HCT116 (cell line): ENCODE results near the gene GSTM3. TPM values are rescaled to one million over a fixed set of nuclear protein-coding genes. Genes with fewer than 3 reads are reported as not detected.

Experiments
- ATAC-seq: fragments of 200-7000 bp; cut with Tn5 transposase; 2 replicates; pipeline ENCODE4 v1.9.1; 2020; ENCODE audit warnings: mild to moderate bottlenecking, moderate library complexity
- BruUV-seq: library from RNA; stranded (reverse); fragments of 400-500 nt; replicated peaks from 2 replicates; lab custom pipeline; 2021; lab: Mats Ljungman, UMichigan
- CTCF ChIA-PET: fragments of 300-600 bp; sonication (Branson Sonifier 250); formaldehyde crosslinking; loops from one replicate; lab custom pipeline; 2021; ENCODE audit warnings: antibody characterized with exemption; lab: Charles Lee
- POLR2A ChIA-PET: fragments of 300-600, 350-600 bp; sonication (Branson Sonifier 250); formaldehyde crosslinking; loops from one replicate; lab custom pipeline; 2021; ENCODE audit warnings: antibody characterized with exemption; lab: Charles Lee
- RAD21 ChIA-PET, 2 experiments: fragments of 300-600 bp; sonication (Branson Sonifier 250); formaldehyde crosslinking; loops; one replicate each; lab custom pipeline; 2023; ENCODE audit warnings: low total read pairs in 2 of 2; ENCODE audit not compliant: uncharacterized antibody in 2 of 2, unreplicated experiment in 2 of 2, low non-redundant PET in 1 of 2; lab: Charles Lee
- DNase-seq: peaks from one replicate; pipeline ENCODE4 v3.0.0-alpha.2; 2010; ENCODE audit warnings: low read depth, low spot score
- H2AFZ ChIP-seq: fragments of 200-600 bp; shearing (Covaris generic), sonication (generic); 2 replicates; pipeline ENCODE4 v1.6.1; 2017; ENCODE audit warnings: low read depth, mixed run types, mixed read lengths, antibody characterized with exemption, low read length; ENCODE audit not compliant: poor library complexity, severe bottlenecking
- H3K27ac ChIP-seq: 2 replicates; pipeline ENCODE4 v1.5.1; 2012; ENCODE audit warnings: low read depth, low read length
- H3K27me3 ChIP-seq: fragments of 200-600 bp; sonication (generic); 2 replicates; pipeline ENCODE4 v1.6.1; 2016; ENCODE audit warnings: mixed run types, low read length, mixed read lengths; ENCODE audit not compliant: insufficient read depth
- H3K36me3 ChIP-seq, 2 experiments: fragments of 200-500 bp in 1 of 2; fragments of 200-600 bp in 1 of 2; sonication (Bioruptor generic) in 1 of 2; sonication (generic) in 1 of 2; 2 replicates each; pipeline versions ENCODE4 v1.5.1 to v1.6.1; 2014 to 2016; ENCODE audit warnings: low read length in 2 of 2, inconsistent platforms in 1 of 2, mixed read lengths in 1 of 2, mixed run types in 1 of 2; ENCODE audit not compliant: insufficient read depth in 2 of 2, control insufficient read depth in 1 of 2
- H3K4me1 ChIP-seq, 2 experiments: fragments of 200-600 bp in 1 of 2; sonication (generic) in 1 of 2; 2 replicates each; pipeline versions ENCODE4 v1.5.1 to v1.6.1; 2012 to 2017; ENCODE audit warnings: low read length in 2 of 2, inconsistent platforms in 1 of 2, mild to moderate bottlenecking in 1 of 2, mixed read lengths in 1 of 2, mixed run types in 1 of 2, moderate library complexity in 1 of 2; ENCODE audit not compliant: insufficient read depth in 2 of 2, control insufficient read depth in 1 of 2
- H3K4me2 ChIP-seq: fragments of 200-600 bp; sonication (generic); 2 replicates; pipeline ENCODE4 v1.6.1; 2017; ENCODE audit warnings: mixed run types, low read length, mixed read lengths
- H3K4me3 ChIP-seq, 2 experiments: fragments of 200-600 bp in 1 of 2; sonication (generic) in 1 of 2; replicated peaks in 1 of 2; 2 replicates each; pipeline ENCODE4 v1.5.1; 2011 to 2016; ENCODE audit warnings: low read length in 2 of 2, control low read depth in 1 of 2, low read depth in 1 of 2, mild to moderate bottlenecking in 1 of 2, mixed read lengths in 1 of 2, mixed run types in 1 of 2
- H3K79me2 ChIP-seq: fragments of 200-600 bp; sonication (generic); 2 replicates; pipeline ENCODE4 v1.6.1; 2017; ENCODE audit warnings: mild to moderate bottlenecking, mixed run types, low read length, moderate library complexity, mixed read lengths; ENCODE audit not compliant: insufficient read depth
- H3K9ac ChIP-seq: fragments of 200-600 bp; sonication (generic); 2 replicates; pipeline ENCODE4 v1.6.1; 2016; ENCODE audit warnings: low read length, mixed read lengths
- H3K9me2 ChIP-seq: fragments of 200-600 bp; sonication (generic), shearing (Covaris generic); 2 replicates; pipeline ENCODE4 v1.6.1; 2017; ENCODE audit warnings: mixed run types, mild to moderate bottlenecking, moderate library complexity; ENCODE audit not compliant: insufficient read depth
- H3K9me3 ChIP-seq, 2 experiments: fragments of 200-500 bp in 1 of 2; fragments of 200-600 bp in 1 of 2; sonication (Bioruptor generic) in 1 of 2; sonication (generic) in 1 of 2; 2 replicates each; pipeline ENCODE4 v1.6.1; 2014 to 2017; ENCODE audit warnings: low read length in 2 of 2, mixed read lengths in 2 of 2, inconsistent platforms in 1 of 2, low read depth in 1 of 2, mild to moderate bottlenecking in 1 of 2, mixed run types in 1 of 2, moderate library complexity in 1 of 2; ENCODE audit not compliant: control insufficient read depth in 1 of 2, insufficient read depth in 1 of 2
- H4K20me1 ChIP-seq: fragments of 200-600 bp; sonication (generic), shearing (Covaris generic); 2 replicates; pipeline ENCODE4 v1.6.1; 2017; ENCODE audit warnings: mixed run types, mild to moderate bottlenecking, moderate library complexity; ENCODE audit not compliant: insufficient read depth
- CBX3 ChIP-seq: IDR thresholded peaks from 2 replicates; pipeline ENCODE4 v1.6.1; 2012; ENCODE audit warnings: low read depth
- CEBPB ChIP-seq: IDR thresholded peaks from 2 replicates; pipeline ENCODE4 v1.6.1; 2012; ENCODE audit warnings: low read depth
- EGR1 ChIP-seq: IDR thresholded peaks from 2 replicates; pipeline ENCODE4 v1.6.1; 2012; ENCODE audit warnings: low read depth
- ELF1 ChIP-seq: IDR thresholded peaks from 2 replicates; pipeline ENCODE4 v1.6.1; 2012; ENCODE audit warnings: low read depth, borderline replicate concordance
- EZH2phosphoT487 ChIP-seq: fragments of 200-600 bp; IDR thresholded peaks from 2 replicates; pipeline ENCODE4 v1.6.1; 2018; ENCODE audit warnings: antibody characterized with exemption, borderline replicate concordance
- JUND ChIP-seq: IDR thresholded peaks from 2 replicates; pipeline ENCODE4 v1.6.1; 2012
- MAX ChIP-seq: IDR thresholded peaks from 2 replicates; pipeline ENCODE4 v1.6.1; 2012
- POLR2A ChIP-seq: IDR thresholded peaks from 2 replicates; pipeline ENCODE4 v1.7.0; 2011; ENCODE audit warnings: borderline replicate concordance; ENCODE audit not compliant: insufficient read depth, insufficient read length; ENCODE audit errors: extremely low read depth
- SIN3A ChIP-seq: IDR thresholded peaks from 2 replicates; pipeline ENCODE4 v1.6.1; 2012; ENCODE audit warnings: low read depth
- SRF ChIP-seq: IDR thresholded peaks from 2 replicates; pipeline ENCODE4 v1.6.1; 2012; ENCODE audit warnings: low read depth
- TCF7L2 ChIP-seq: IDR thresholded peaks from 2 replicates; pipeline ENCODE4 v1.7.0; 2011; ENCODE audit warnings: borderline replicate concordance, inconsistent platforms; ENCODE audit not compliant: insufficient read depth, insufficient read length; ENCODE audit errors: extremely low read depth
- ZBTB33 ChIP-seq: IDR thresholded peaks from 2 replicates; pipeline ENCODE4 v1.6.1; 2011; ENCODE audit warnings: mild to moderate bottlenecking, low read length, moderate library complexity; ENCODE audit not compliant: insufficient replicate concordance; ENCODE audit errors: extremely low read depth
- ZFX ChIP-seq: fragments of 450-650 bp; IDR thresholded peaks from 2 replicates; pipeline ENCODE4 v1.6.1; 2017
- intact Hi-C: fragments of 100-400 bp; cut with micrococcal nuclease; formaldehyde crosslinking; loops from 2 replicates; pipeline ENCODE4 v1.10.0; 2022
- total RNA-seq: library from RNA; stranded (reverse); gene quantifications from one replicate; pipeline ENCODE4 v1.2.1, GENCODE V29; 2021; ENCODE audit not compliant: unreplicated experiment

GSTM3 gene
- total RNA-seq, 1 experiment from 2014 or later = 0.39 TPM

- CTCF ChIA-PET = interaction anchor here (19.5 kb wide), 1 partner anchor 194 kb away, joined by 396 read pairs; the partner anchor contains the start of gene AHCYL1
- RAD21 ChIA-PET = interaction anchor here in 1 of 2 experiments (0.9 kb wide), 1 partner anchor 11 kb away, joined by 3 read pairs; no protein-coding TSS in a partner anchor
- no peak for DNase-seq
- H2AFZ ChIP-seq = no peak overlapping the region
- no peaks in the 10 kb centered on the region for H3K9me2 ChIP-seq
- H3K27ac ChIP-seq = no peak overlapping the region
- intact Hi-C loops = no loop called here
- H3K27me3 ChIP-seq = no peaks in the 10 kb centered on the region
- no peaks in the 10 kb centered on the region for H4K20me1 ChIP-seq
- peaks cover 39 to 80% of the 10 kb centered on the region in 2 experiments for H3K4me1 ChIP-seq
- H3K36me3 ChIP-seq = no peaks in the 10 kb centered on the region
- ATAC-seq = no peak
- H3K79me2 ChIP-seq = no peaks in the 10 kb centered on the region
- BruUV-seq = no TSS peak
- no peak overlapping the region for H3K9ac ChIP-seq
- no peaks in the 10 kb centered on the region for H3K9me3 ChIP-seq
- POLR2A ChIA-PET = interaction anchor here (0.9 kb wide), 1 partner anchor 240 kb away, joined by 3 read pairs; the partner anchor contains the start of gene GNAI3
- no peak for TF ChIP-seq JUND
- no peak for TF ChIP-seq ELF1
- no peak for TF ChIP-seq SRF
- TF ChIP-seq EGR1 = no peak
- no peak for TF ChIP-seq CEBPB
- TF ChIP-seq ZBTB33 = no peak
- no peak for TF ChIP-seq POLR2A
- no peak for TF ChIP-seq EZH2phosphoT487
- no peak for TF ChIP-seq ZFX
- TF ChIP-seq MAX = no peak
- no peak for TF ChIP-seq TCF7L2
- no peak for TF ChIP-seq CBX3
- no peak for TF ChIP-seq SIN3A
- peak overlapping the region; percentile 19 for H3K4me2 ChIP-seq
- H3K4me3 ChIP-seq = no peak overlapping the region
Observed at GRCh38 chr1:109787845-109788601, 47.2 kb upstream of the GSTM3 start.
